SK-N-SH (cell line): ENCODE results near the gene PIK3R2.

Experiments
- EZH2phosphoT487 ChIP-seq: fragments of 200-600 bp; sonication (generic); IDR thresholded peaks from 2 replicates; pipeline ENCODE4 v1.6.1; 2017; ENCODE audit warnings: low read depth, mixed run types, mild to moderate bottlenecking, antibody characterized with exemption, moderate library complexity, borderline replicate concordance
- FOSL2 ChIP-seq: IDR thresholded peaks from 2 replicates; pipeline ENCODE4 v1.4.0; 2012; ENCODE audit warnings: low read depth, mild to moderate bottlenecking, moderate library complexity, borderline replicate concordance
- GABPA ChIP-seq: IDR thresholded peaks from 2 replicates; pipeline ENCODE4 v1.4.0; 2012; ENCODE audit warnings: low read depth, mild to moderate bottlenecking
- POLR2AphosphoS5 ChIP-seq: IDR thresholded peaks from 2 replicates; pipeline ENCODE4 v1.6.1; 2012; ENCODE audit warnings: low read depth, low read length
- RAD21 ChIP-seq: IDR thresholded peaks from 2 replicates; pipeline ENCODE4 v1.6.1; 2012; ENCODE audit warnings: mild to moderate bottlenecking, low read length
- RFX5 ChIP-seq: IDR thresholded peaks from 2 replicates; pipeline ENCODE4 v1.6.1; 2012; ENCODE audit warnings: mild to moderate bottlenecking, improper control_type of control experiment, low read length
- TCF12 ChIP-seq: IDR thresholded peaks from 2 replicates; pipeline ENCODE4 v1.4.0; 2012
- YY1 ChIP-seq: IDR thresholded peaks from 2 replicates; pipeline ENCODE4 v1.4.0; 2012; ENCODE audit warnings: low read depth, mild to moderate bottlenecking
- TF ChIP-seq, protein P1 (sequence below): fragments of 200-600 bp; sonication (generic); IDR thresholded peaks from 2 replicates; pipeline ENCODE4 v1.6.1; 2017; ENCODE audit warnings: antibody characterized with exemption, mild to moderate bottlenecking, moderate library complexity
- TF ChIP-seq, protein P2 (sequence below): IDR thresholded peaks from 2 replicates; pipeline ENCODE4 v1.6.1; 2012; ENCODE audit warnings: mild to moderate bottlenecking, low read depth, low read length, moderate library complexity
- TF ChIP-seq, protein P3 (sequence below): IDR thresholded peaks from 2 replicates; pipeline ENCODE4 v1.4.0; 2012; ENCODE audit warnings: low read depth, borderline replicate concordance
- TF ChIP-seq, protein P4 (sequence below): IDR thresholded peaks from 2 replicates; pipeline ENCODE4 v1.4.0; 2012; ENCODE audit warnings: low read depth, borderline replicate concordance

DNA sequence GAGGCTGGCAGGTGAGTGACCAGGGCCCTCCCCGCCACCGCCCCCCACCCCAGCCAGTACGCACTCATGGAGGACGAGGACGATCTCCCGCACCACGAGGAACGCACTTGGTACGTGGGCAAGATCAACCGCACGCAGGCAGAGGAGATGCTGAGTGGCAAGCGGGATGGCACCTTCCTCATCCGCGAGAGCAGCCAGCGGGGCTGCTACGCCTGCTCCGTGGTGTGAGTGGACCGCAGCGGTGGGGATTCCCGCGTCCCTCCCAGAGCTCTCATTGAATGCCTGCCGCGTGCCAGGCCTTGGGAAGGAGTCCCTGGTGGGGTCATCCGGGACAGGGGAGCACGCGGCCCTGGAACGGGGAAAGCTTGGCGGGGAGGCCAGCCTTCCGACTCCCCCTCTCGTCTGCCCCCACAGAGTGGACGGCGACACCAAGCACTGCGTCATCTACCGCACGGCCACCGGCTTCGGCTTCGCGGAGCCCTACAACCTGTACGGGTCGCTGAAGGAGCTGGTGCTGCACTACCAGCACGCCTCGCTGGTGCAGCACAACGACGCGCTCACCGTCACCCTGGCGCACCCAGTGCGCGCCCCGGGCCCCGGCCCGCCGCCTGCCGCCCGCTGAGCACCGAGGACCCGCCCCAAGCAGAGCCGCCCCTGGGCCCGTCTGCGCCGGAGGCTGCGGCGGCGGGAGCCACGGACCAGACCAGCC lies 15.9 kb downstream of the PIK3R2 start:
- TF ChIP-seq, protein P1, sequence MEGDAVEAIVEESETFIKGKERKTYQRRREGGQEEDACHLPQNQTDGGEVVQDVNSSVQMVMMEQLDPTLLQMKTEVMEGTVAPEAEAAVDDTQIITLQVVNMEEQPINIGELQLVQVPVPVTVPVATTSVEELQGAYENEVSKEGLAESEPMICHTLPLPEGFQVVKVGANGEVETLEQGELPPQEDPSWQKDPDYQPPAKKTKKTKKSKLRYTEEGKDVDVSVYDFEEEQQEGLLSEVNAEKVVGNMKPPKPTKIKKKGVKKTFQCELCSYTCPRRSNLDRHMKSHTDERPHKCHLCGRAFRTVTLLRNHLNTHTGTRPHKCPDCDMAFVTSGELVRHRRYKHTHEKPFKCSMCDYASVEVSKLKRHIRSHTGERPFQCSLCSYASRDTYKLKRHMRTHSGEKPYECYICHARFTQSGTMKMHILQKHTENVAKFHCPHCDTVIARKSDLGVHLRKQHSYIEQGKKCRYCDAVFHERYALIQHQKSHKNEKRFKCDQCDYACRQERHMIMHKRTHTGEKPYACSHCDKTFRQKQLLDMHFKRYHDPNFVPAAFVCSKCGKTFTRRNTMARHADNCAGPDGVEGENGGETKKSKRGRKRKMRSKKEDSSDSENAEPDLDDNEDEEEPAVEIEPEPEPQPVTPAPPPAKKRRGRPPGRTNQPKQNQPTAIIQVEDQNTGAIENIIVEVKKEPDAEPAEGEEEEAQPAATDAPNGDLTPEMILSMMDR, result no peak
- TF ChIP-seq, protein P2, sequence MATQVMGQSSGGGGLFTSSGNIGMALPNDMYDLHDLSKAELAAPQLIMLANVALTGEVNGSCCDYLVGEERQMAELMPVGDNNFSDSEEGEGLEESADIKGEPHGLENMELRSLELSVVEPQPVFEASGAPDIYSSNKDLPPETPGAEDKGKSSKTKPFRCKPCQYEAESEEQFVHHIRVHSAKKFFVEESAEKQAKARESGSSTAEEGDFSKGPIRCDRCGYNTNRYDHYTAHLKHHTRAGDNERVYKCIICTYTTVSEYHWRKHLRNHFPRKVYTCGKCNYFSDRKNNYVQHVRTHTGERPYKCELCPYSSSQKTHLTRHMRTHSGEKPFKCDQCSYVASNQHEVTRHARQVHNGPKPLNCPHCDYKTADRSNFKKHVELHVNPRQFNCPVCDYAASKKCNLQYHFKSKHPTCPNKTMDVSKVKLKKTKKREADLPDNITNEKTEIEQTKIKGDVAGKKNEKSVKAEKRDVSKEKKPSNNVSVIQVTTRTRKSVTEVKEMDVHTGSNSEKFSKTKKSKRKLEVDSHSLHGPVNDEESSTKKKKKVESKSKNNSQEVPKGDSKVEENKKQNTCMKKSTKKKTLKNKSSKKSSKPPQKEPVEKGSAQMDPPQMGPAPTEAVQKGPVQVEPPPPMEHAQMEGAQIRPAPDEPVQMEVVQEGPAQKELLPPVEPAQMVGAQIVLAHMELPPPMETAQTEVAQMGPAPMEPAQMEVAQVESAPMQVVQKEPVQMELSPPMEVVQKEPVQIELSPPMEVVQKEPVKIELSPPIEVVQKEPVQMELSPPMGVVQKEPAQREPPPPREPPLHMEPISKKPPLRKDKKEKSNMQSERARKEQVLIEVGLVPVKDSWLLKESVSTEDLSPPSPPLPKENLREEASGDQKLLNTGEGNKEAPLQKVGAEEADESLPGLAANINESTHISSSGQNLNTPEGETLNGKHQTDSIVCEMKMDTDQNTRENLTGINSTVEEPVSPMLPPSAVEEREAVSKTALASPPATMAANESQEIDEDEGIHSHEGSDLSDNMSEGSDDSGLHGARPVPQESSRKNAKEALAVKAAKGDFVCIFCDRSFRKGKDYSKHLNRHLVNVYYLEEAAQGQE, result no peak
- TF ChIP-seq GABPA, result no peak
- no peak for TF ChIP-seq EZH2phosphoT487
- no peak for TF ChIP-seq RFX5
- TF ChIP-seq FOSL2, result no peak
- TF ChIP-seq, protein P3, sequence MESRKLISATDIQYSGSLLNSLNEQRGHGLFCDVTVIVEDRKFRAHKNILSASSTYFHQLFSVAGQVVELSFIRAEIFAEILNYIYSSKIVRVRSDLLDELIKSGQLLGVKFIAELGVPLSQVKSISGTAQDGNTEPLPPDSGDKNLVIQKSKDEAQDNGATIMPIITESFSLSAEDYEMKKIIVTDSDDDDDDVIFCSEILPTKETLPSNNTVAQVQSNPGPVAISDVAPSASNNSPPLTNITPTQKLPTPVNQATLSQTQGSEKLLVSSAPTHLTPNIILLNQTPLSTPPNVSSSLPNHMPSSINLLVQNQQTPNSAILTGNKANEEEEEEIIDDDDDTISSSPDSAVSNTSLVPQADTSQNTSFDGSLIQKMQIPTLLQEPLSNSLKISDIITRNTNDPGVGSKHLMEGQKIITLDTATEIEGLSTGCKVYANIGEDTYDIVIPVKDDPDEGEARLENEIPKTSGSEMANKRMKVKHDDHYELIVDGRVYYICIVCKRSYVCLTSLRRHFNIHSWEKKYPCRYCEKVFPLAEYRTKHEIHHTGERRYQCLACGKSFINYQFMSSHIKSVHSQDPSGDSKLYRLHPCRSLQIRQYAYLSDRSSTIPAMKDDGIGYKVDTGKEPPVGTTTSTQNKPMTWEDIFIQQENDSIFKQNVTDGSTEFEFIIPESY, result no peak
- TF ChIP-seq, protein P4, sequence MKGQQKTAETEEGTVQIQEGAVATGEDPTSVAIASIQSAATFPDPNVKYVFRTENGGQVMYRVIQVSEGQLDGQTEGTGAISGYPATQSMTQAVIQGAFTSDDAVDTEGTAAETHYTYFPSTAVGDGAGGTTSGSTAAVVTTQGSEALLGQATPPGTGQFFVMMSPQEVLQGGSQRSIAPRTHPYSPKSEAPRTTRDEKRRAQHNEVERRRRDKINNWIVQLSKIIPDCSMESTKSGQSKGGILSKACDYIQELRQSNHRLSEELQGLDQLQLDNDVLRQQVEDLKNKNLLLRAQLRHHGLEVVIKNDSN, result no peak
- TF ChIP-seq YY1, result no peak
- TF ChIP-seq POLR2AphosphoS5, result no peak
- no peak for TF ChIP-seq RAD21
- no peak for TF ChIP-seq TCF12
